GM21737 (cell line): Measurements from ENCODE around the gene FCSK.
A peak's percentile ranks its signal among the peaks of the same experiment; 100 is the strongest.

ENCODE experiments used
- ATAC-seq: cut with Tn5 transposase; IDR thresholded peaks from one replicate; pipeline ENCODE4 v1.9.1; 2021; ENCODE audit warnings: mild to moderate bottlenecking, moderate library complexity; ENCODE audit not compliant: unreplicated experiment

The FCSK gene

DNA sequence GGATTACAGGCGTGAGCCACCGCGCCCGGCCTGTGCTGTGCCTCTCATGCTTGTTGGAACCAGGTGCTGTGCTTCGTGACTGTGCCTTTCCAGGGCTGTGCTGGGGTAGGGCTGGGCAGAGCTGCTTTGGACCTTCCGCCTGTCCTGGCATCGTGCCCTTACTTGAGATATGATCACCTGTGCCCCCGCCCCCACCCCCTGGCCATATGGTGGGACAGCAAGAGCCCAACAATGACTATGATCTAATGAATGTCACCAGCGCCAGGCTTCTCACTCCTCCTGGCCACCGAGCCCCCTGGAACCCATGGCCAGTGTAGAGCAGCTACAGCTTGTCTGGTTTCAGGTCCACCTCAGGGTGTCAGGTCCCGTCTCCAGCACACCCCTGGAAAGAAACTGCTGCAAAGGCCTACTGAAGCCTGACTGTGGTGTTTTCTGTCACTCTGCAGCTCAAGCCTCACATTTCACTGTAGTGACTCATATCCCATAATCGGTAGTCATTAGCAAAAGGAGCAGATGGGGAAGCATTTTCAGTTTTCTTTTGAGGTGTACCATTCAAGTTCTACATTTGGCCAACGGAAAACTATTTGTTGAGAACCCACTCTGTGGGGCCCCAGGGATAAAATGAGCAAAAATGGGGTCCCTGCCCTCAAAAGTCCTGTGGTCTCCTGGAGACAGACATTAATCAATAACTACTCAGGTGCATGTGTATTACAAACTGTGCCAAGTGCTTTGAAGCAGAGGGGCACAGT lies 22.1 kb downstream of the FCSK start:
- ATAC-seq, result peak; percentile 82

DNA sequence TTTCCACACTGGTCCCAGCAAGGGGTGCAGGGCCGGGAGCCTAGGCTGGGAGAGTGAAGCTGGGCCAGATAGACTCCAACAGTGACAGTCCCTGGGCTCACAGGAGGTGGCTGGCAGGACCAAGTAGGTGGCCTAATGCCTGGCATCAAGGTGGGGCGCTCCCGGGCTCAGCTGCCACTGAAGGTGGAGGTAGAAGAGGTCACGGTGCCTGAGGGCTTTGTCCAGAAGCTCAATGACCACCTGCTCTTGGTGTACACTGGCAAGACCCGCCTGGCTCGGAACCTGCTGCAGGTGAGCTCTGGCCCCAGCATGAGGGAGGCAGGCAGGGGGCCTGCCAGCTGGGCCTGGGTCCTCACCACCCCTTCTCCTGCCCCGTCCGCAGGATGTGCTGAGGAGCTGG lies 23.8 kb downstream of the FCSK start:
- ATAC-seq, result no peak

DNA sequence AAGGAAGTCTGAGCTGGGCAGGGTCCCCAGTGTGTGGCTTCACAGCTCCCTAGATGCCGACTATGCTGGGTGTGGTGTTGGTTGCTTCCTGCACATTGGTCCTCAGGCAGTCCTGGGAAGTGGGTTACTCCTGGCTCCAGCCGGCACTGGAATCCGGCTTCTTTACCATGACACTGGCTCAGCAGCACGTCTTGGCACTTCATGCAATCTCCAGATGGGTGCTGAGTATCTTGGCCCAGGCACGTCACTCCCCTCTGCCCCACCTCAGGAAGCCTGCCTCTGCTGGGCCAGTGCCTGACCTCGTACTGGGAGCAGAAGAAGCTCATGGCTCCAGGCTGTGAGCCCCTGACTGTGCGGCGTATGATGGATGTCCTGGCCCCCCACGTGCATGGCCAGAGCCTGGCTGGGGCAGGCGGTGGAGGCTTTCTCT lies 24.5 kb downstream of the FCSK start:
- no peak for ATAC-seq

DNA sequence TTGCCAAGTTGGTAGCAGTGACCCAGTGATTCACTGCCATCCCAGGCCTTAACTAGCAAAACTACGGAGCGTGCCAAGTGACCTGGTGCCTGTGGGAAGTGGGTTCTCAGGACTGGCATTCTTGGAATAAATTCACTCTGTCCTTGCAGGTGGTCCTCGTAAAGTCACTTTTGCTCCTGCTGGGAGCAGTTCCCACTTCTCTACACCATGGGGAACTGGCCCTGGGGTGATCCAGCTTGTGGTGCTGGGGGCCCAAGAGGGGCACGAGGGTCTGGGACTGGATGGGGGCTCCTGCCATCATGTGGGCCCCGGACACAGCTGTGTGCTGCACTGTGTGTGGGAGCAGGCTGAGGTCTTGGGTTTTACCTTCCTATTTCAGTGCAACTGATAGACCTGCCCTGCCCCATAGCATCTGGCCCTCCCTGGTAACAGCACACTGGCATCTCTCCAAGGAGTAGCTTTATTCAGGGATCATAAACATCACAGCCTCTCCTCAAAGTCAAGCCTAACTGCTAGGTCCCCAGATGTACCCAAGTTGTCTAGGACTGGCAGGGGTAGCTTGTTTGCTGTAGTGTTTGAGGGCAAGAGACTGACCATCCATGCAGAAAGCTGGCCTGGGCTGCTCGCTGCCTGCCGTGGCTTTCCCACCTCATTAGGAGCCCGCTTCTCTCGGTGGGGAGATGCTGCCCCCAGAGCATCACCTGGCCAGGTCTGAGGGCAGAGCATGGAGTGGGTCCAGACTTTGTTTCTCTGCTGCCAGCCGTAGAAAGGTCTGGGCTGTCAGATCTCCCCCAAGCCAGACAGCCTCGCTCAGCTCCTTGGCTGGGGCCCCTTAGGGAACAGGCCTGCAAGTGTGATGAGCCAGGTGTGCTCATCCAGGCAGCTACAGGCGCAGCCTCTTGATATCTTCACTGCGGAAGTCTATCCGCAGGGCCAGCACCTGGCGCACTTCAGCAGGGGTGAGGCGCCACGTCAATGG lies 26.0 kb downstream of the FCSK start:
- no peak for ATAC-seq

DNA sequence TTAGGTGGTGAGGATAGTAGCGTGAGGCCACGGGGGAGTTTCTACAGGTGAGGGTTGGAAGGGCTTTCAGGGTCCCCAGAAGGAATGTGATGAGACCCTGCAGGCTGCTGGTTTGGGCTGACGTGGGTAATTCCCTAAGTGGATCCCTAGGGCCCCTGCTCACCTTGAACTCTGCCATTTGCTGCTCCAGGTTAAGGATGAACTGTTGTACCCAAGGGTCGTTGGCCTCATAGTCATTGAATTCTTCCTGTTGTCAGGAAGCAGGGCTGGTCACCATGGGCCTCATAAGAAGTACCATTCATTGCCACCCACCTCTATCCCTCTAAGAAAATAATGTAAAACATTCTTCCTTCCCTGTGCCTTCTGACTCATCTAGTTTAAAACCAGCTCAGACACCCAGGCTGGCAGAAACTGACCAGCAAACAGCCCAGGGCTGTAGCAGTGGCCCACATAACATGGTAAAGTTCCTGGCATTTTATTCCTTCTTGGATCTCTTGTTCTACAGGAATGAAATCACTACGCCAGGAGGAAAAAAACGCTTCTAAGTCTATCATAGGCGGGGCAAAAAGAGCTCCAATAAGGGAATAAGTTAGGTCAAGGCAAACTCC lies 27.6 kb downstream of the FCSK start:
- no peak for ATAC-seq

DNA sequence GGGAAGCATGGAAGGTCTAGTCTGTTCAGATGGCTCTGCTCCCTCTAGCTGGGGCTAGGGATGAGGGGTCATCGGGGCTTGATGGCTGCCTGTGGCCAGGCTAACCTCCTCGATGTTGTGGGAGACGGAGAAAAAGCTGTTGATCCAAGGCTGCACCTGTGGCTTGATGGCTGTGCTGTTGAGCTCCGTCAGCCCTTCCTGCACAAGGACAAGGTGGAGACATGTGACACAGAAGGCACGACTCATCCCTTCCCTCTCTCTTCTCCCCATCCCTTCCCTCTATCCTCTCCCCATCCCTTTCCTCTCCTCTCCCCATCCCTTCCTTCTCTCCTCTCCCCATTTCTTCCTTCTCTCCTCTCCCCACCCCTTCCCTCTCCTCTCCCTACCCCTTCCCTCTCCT lies 28.2 kb downstream of the FCSK start:
- ATAC-seq, result no peak

DNA sequence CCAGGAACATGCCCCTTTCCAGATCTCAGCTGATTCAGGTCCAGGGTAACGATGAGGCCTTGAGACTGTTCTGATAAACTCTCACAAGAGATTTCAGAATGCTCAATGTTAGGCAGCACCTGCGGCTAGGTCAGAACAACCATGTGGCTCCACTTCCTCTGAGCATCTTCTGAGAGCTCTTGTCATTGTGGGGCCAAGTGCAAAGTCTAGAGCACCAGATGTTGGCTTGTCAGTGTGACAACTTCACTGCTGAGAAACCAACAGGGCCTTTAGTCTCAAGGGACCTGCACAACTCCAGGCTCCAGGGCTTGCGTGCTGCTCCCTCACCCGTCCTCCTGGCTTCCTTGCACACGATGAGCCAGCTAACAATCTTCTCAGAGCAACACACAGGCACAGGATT lies 29.0 kb downstream of the FCSK start:
- ATAC-seq, result no peak

DNA sequence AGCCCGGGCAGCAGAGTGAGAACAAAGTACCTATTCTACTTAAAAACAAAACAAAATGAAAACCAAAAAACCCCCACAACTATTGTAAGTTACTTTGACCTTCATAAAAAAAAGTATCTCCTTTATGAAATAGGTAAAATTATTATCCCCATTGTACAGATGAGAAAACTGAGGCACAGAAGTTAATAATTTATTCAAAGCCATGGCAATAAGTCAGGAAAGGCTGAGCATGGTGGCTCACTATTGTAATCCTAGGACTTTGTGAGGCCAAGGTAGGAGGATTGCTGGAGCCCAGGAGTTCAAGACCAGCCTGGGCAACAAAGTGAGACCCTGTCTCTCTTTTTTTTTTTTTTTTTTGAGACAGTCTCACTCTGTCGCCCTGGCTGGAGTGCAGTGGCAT lies 30.5 kb downstream of the FCSK start:
- ATAC-seq, result no peak

DNA sequence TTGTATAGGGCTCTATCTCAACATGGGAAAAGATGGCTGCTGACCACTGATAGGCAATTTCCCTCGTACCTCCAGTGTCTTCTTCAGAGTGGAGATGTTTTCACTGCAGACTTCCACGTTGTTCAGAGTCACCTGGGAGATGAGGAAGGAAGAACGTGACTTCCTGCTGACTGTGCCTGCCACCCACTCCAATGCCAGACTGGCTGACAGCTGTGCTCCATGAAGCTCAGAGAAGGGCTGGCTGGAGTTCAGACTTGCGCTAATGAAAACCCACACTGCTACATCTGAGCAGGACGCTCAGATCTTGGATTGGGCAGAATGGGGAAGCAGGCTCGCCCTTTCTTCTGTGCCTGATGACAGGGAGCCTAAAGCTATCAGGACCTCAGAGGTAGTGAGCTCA lies 35.9 kb downstream of the FCSK start:
- no peak for ATAC-seq

DNA sequence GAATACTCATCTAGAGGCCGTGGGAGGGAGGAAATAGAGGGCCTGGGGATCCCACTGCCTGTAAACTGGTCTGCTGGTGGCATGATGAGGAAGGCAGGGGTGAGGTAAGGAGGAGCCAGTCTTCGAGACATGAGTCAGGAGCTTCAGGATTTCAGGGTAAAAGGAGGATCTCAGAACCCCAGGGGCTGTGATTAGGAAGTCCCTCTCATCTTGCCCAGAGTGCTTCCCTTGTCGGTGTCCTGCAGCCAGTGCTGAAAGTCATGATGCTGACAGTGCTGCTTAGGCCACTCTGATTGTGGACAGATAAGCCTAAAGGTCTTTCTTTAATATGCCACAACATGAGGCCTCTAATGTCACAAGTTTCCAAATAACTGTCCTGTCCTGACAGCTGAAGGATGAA lies 39.4 kb downstream of the FCSK start:
- no peak for ATAC-seq

DNA sequence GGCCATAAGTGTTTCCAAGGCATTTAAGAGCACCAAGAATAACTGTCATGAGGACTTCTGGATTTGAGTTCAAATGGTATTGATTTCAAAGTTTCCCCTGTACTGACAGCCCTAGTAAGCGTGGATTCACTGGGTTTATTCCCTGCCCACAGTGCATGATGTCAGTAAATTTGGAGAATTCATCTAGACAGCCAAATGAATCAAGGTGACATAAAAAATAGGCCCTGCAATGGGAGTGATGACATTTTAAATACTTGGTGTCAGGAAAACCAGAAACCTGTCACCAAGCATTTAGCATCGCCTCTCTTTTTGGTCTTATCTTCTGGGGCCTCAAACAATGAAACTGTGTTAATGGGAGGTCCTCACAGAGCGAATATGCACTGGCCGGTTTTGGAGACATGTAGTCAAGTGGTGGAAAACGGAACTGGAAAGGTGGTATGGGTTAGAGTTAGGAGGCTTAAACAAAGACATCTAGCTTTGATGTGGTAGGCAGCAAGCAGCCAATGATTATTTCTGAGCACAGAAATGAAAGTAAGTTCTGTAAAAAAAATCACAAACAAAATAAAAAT lies 39.9 kb downstream of the FCSK start:
- ATAC-seq, result no peak

DNA sequence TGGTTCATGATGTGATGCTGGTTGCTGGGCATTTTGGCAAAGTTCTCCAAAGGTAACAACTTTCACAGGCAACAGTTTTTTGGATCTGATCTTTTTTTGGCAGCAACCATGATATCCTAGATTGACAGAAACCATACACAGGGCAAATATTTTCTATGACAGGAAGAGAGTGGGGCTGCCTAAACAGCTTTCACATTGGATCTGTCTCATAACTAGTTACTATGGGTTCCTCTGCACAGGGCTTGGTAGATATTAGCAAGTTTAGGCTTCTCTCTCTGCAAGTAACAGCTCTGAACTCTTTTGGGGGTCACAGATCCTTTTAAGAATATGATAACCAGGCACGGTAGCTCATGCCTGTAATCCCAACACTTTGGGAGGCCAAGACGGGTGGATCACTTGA lies 40.4 kb downstream of the FCSK start:
- no peak for ATAC-seq

DNA sequence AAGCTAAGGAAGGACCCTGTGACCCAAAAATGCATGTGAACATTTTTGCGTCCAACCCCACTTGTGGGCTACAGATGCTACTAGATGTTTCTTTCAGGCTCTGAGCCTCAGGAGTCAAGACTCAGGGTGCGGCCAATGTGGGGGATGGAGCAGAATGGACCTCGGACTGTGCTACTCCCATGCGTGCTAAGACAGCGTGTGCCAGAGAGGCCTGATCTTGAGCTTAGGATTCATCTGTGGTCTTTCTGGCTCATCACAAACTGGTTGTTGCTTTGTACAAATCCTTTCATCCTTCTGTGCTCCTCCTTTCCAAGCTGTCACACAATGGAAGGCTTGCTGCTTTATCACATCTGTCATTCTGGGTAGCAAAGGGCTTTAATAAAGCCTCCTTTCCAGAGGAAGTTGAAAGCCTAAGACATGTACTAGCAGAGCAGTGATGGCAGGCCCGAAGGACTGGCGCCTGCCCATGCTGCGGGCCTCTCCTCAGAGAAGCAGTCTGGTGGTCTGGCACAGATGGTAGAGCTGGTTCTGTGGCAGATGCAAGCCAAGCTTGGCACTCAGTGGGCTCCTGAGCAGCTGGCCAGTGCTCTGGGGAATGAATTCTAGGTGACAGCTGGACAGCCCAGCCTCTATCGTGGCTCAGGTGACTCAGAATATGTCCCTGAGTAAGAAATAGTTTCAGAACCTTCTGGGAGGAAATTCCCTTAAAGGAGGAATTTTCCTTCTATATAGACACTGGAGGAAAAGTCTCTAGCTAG lies 41.2 kb downstream of the FCSK start:
- no peak for ATAC-seq

DNA sequence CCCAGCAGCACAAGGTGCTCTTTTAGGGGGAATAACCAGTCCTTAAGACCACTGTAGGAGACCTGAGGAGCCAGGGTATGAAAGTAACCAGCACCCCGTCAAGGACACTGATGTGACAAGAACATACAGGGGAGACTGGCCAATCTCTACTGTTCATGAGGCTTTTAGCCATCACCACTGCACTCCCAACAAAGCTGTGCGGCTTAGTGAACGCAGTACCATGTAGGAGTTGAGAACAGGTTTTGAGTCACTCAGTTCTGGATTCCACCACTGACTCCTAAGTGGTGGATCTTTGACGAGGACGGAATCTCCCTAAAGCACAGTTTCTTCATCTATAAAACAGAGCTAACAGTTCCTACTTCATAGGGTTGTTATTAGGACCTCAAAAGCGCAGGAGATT lies 42.1 kb downstream of the FCSK start:
- ATAC-seq, result no peak

DNA sequence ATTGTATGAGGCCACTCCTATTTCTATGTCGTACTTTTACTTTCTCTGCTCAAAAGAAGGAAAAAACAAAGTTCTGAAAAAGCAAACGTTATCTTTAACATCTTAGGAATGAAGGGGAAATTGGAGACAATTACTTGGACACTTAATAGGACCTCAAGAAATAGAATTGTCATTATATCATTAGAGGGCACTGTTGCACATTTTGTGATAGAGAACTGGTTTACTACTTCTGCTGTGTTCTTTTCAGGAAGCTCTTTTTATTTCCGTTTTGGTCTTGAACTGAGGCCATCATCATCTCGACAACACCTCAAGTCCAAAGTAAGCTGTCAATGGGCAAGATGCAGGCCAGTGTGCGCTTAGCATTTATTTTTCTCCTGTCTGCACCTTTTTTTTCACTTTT lies 54.4 kb downstream of the FCSK start:
- ATAC-seq, result no peak

DNA sequence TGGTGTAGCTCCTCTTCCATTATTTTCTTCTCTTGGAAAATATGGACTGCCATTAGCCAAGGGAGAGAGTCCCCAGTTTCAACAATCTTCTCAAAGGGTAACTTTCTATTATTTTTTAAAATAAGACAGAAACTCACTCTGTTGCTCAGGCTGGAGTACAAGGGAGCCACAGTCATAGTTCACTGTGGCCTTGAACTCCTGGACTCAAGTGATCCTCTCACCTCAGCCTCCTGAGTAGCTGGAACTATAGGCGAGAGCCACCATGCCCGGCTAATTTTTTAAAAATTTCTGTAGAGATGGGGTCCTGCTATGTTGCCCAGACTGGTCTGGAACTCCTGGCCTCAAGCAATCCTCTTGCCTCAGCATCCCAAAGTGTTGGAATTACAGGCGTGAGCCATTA lies 55.8 kb downstream of the FCSK start:
- no peak for ATAC-seq

DNA sequence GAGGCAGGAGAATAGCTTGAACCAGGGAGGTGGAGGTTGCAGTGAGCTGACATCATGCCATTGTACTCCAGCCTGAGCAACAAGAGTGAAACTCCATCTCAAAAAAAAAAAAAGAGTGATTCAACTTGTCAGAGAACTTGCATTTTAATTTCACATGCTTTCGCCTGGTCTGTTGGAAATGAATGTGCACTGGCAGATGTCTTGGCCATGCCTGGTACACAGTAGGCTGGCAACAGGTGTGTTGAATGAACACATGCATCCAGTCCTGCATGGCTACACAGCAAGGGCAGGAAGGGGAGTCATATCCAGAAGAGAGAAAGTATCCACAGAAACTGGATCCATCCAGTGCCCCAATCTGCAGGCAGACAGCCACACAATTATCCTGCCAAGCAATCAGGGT lies 57.4 kb downstream of the FCSK start:
- no peak for ATAC-seq

DNA sequence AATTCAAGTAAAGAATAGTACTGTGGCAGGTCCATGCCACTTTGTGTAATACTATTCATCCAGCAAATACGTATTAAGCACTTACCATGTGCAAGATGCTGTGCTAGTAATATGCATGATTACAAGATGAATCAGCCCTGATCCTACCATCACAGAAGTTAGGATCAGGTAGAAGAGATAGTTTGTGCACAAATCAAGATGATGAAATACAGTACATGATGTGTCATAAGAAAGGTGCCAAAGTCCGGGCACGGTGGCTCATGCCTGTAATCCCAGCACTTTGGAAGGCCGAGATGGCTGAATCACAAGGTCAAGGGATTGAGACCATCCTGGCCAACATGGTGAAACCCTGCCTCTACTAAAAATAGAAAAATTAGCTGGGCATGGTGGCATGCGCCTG lies 58.1 kb downstream of the FCSK start:
- no peak for ATAC-seq

DNA sequence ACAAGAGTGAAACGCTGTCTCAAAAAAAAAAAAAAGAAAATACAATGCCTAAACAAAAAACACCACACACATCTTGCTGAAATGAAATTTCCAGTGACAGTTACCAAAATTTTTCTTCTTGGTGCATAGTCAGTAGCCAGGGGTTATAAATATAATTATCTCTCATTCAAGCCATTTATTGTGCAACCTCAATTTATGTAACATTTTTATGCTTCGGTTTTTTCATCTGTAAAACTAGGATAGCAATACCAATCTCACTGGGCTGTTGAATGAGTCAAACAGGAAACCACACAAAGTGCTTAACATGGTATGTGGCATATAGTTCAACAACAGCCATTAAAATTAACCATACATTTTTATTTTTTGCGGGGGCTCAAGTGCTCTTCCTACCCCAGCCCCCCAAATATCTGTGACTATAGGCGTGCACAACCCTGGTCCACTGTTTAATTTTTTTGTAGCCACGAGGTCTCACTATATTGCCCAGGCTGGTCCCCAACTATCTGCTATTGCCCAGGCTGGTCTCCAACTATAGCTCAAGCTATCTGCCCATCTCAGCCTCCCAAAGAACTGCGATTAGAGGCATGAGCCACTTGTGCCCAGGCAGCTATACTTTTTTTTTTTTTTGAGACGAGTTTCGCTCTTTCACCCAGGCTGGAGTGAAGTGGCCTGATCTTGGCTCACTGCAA lies 66.4 kb downstream of the FCSK start:
- ATAC-seq, result no peak
